ENCODE measurements around the gene GPRIN2.

DNA sequence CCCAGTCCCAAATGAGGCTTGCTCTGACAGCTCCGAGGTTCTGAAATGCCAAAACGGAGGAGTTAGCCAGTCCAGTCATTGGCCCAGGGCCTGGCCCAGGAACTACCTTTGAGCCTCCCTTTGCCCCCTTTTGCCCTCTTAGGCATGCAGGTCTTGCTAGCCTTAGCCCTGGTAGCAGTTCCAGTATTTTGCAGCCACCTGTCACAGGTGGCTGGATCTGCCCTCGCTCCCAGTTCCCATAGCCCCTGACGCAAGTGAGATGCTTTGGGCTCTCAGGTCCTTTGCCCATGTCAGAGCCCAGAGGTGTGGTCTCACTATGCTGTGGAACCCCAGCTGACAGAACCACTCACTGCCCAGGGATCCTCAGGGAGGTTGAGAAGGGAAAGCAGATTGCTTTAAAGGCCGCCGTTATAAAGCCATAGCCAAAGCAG lies 42.0 kb downstream of the GPRIN2 start:
- TF ChIP-seq, protein P1, sequence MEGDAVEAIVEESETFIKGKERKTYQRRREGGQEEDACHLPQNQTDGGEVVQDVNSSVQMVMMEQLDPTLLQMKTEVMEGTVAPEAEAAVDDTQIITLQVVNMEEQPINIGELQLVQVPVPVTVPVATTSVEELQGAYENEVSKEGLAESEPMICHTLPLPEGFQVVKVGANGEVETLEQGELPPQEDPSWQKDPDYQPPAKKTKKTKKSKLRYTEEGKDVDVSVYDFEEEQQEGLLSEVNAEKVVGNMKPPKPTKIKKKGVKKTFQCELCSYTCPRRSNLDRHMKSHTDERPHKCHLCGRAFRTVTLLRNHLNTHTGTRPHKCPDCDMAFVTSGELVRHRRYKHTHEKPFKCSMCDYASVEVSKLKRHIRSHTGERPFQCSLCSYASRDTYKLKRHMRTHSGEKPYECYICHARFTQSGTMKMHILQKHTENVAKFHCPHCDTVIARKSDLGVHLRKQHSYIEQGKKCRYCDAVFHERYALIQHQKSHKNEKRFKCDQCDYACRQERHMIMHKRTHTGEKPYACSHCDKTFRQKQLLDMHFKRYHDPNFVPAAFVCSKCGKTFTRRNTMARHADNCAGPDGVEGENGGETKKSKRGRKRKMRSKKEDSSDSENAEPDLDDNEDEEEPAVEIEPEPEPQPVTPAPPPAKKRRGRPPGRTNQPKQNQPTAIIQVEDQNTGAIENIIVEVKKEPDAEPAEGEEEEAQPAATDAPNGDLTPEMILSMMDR (conservative IDR thresholded peaks at IDR 0.05; ENCODE audit: low read depth, low read length) = no peak
- TF ChIP-seq EZH2 (IDR thresholded peaks at IDR 0.05; ENCODE audit: borderline replicate concordance, low read depth, low read length, poor library complexity, severe bottlenecking) = no peak
